GM08714 (cell line): ENCODE results near the gene GDPD3.
"Not testable (repeated sequence)": the region's sequence is repeated elsewhere in the genome, so short reads cannot be mapped to it uniquely, and the experiment has no call there.

ENCODE experiments used
- H3K4me3 ChIP-seq: fragments of 200-500 bp; sonication (Bioruptor generic); 2 replicates; pipeline ENCODE4 v1.5.1; 2014; ENCODE audit warnings: mild to moderate bottlenecking, low read length, inconsistent platforms
- ZNF274 ChIP-seq: IDR thresholded peaks from 2 replicates; pipeline ENCODE4 v1.6.1; 2012; ENCODE audit warnings: mild to moderate bottlenecking, low read depth, low read length

The GDPD3 gene

DNA sequence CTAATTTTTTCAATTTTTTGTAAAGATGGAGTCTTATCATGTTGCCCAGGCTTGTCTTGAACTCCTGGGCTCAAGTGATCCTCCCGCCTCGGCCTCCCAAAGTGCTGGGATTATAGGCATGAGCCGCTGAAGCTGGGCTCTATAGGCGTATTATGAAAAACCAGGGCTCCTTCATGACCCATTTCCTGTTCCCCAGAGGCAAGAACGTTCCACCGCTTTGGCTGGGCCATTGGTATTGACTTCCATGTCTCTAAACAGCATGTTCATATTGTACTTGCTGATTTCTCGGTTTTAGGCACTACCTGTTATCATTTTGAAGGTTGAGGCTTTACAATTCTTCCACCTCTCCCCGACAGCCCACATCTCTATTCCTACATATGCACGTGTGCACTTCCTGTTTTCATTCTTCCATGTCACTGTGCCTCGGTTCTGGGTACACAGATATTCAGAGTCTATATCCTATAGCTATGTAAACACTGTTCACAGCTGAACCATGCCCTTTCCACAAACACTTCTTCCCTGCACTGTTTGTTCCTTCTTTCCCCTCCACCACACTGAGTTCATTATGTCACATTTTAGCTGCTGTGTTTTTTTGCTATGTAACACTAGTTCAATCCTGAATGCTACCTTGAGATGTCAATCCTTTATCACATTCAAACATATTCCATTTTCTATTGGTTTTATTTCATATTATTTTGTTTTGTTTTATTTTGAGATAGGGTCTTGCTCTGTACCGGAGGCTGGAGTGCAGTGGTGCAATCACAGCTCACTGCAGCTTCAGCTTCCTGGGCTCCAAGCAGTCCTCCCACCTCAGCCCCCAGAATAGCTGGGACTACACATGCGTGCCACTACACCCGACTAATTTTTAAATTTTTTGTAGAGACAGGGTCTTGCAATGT is 26.5 kb upstream of the GDPD3 start:
- H3K4me3 ChIP-seq: no peak overlapping the region
- no peak for TF ChIP-seq ZNF274

DNA sequence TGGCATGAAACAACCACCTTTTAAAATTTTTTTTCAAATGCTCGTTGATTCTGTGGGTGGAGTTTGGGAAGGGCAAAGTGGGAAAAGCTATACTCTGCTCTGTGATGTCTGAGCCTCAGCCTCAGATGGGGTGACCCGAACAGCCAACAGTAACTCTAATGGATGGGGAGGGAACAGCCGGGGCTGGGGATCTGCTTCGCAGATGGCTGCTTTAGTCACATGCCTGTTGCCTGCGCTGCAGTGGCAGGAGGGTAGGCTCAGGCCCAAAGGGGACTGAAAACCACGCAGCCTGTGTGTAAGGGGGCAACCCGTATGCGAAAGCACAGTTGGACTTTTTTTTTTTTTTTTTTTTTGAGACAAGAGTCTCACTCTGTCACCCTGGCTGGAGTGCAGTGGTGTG is 24.6 kb upstream of the GDPD3 start:
- no peak for TF ChIP-seq ZNF274
- H3K4me3 ChIP-seq: no peak overlapping the region

DNA sequence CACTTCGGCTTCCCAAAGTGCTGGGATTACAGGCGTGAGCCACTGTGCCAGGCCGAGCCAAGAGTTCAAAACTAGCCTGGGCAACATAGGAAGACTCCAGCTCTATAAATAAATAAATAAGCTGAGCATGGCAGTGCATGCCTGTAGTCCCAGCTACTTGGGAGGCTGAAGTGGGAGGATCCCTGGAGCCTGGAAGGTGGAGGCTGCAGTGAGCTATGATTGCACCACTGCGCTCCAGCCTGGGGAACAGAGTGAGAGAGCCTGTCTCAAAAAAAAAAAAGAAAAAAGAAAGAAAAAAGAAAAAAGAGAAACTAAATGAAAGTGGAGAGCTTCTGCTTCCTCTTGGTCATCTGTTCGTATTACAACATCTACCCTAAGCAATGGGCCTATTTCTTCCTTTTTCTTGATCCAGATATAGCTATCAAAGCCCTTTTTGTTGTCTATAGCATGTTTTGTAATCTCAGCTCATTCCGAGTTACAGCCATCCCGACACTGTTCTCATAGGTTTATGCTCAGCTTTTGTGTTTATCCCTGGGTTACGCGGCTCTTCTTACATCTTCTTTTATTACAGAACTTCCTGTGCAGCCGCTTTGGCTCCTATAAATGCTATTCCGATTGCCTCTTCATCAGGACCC is 23.8 kb upstream of the GDPD3 start:
- no peak overlapping the region for H3K4me3 ChIP-seq
- TF ChIP-seq ZNF274: no peak

DNA sequence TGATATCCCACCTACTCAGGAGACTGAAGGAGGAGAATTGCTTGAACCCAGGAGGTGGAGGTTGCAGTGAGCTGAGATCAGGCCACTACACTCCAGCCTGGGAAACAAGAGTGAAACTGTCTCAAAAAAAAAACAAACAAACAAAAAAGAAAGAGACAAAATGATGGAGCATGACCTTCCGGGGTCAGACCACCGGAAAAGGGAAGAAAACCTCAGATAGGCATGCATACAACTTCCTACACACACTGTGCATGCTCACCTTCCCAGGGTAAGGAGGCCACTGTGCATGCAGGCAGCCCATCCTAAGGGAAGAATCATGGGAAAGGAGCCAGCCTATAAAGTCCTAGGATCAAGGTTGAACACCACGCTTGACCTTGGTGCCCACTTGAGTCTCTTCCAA is 19.3 kb upstream of the GDPD3 start:
- no peak for TF ChIP-seq ZNF274

DNA sequence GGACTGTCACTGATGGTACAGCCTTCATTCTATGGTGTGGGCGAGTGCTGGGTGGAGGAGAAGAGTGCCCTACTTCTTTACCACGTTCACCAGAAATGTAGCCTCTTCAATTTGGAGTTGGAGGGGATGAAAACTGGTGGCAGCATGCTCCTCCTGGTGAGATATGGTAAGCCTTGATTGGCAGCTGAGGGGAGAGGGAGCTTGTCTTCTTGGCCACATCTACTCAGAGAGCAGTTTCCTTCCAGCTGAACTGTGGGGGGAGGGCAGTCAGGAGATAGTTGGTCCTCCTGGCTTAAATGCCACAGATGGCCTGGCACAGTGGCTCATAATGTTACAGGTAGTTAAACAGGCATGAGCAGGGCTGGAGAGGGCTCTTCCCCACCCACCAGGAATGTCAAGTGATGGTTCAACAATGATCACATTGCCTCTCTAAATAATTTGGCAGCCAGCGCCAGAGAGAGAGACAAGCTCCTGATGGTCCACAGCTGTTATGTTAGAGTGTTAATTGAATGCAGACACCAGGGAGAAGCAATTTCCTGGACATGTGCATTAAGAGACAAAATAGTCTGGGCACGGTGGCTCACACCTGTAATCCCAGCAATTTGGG is 18.6 kb upstream of the GDPD3 start:
- no peak overlapping the region for H3K4me3 ChIP-seq

More for the DNA sequence above, 19.3 kb upstream of the GDPD3 start:
- no peak overlapping the region for H3K4me3 ChIP-seq

DNA sequence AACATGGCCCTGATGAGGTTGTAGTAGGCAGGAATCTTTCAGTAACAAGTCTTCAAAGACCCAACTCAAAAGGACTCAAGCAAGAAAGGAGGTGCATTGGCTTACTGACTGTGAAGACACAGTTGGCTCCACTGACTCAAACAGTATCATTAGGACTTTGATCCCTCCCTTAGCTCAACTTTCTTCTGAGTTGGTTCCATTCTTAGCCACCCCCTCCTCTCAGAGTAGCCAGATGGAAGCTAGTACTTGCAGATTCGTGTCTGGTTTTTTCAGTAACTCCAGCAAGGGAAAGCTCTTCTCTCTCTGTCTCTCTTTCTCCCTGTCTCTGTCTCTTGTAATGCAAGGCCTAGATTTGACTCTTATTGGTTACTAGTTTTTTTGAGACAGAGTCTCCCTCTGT is 14.7 kb upstream of the GDPD3 start:
- TF ChIP-seq ZNF274: no peak

More for the DNA sequence above, 18.6 kb upstream of the GDPD3 start:
- TF ChIP-seq ZNF274: no peak

DNA sequence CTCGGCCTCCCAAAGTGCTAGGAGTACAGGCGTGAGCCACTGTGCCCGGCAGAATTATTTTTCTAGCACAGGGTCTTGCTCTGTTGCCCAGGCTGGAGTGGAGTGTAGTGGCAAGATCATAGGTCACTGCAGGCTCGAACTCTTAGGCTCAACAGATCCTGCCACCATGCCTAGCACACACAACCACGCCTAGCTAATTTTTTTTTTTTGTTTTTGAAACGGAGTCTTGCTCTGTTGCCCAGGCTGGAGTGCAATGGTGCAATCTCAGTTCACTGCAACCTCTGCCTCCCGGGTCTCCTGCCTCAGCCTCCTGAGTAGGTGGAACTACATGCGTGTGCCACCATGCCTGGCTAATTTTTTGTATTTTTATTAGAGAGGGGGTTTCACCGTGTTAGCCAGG is 12.4 kb upstream of the GDPD3 start:
- H3K4me3 ChIP-seq: not testable (repeated sequence)

More for the DNA sequence above, 14.7 kb upstream of the GDPD3 start:
- H3K4me3 ChIP-seq: no peak overlapping the region

DNA sequence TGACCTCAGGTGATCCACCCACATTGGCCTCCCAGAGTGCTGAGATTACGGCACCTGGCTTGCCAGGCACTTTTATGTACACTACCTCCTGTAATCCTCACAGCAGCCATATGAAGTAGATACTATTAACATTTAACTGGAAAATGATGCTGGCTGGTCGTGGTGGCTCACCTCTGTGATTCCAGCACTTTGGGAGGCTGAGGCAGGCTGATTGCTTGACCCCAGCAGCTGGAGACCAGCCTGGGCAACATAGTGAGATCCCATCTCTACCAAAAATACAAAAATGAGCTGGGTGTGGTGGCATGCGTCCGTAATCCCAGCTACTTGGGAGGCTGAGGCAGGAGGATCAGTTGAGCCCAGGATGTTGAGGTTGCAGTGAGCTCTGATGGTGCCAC is 11.6 kb upstream of the GDPD3 start:
- no peak for TF ChIP-seq ZNF274
- H3K4me3 ChIP-seq: no peak overlapping the region

DNA sequence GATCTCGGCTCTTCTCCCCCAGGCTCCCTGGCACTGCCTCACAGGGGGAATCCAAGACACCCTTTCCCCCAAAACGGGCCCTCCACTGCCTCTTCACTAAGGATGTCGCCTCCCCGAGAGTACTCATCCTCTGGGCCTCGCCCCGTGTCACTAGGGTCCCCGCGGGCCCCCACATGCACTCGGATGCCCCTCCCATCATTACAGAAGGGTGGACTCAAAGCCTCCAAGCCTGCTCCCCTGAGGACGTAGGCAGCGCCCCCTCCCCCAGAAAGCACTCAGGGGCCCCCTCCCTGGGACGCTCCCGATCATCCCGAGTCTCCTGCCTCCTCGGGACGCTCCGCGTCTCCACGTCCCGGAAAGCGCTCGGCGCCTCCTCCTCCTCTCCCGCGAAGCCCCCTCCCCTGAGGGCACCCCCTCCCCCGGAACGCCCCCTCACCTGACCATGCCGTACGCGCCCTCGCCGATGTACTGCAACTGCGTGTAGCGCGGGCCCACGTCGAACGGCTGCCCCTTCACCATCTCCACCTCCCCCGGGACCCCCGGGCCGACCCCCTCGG is 9.3 kb upstream of the GDPD3 start:
- TF ChIP-seq ZNF274: no peak
- peak overlapping the region; percentile 80 for H3K4me3 ChIP-seq

DNA sequence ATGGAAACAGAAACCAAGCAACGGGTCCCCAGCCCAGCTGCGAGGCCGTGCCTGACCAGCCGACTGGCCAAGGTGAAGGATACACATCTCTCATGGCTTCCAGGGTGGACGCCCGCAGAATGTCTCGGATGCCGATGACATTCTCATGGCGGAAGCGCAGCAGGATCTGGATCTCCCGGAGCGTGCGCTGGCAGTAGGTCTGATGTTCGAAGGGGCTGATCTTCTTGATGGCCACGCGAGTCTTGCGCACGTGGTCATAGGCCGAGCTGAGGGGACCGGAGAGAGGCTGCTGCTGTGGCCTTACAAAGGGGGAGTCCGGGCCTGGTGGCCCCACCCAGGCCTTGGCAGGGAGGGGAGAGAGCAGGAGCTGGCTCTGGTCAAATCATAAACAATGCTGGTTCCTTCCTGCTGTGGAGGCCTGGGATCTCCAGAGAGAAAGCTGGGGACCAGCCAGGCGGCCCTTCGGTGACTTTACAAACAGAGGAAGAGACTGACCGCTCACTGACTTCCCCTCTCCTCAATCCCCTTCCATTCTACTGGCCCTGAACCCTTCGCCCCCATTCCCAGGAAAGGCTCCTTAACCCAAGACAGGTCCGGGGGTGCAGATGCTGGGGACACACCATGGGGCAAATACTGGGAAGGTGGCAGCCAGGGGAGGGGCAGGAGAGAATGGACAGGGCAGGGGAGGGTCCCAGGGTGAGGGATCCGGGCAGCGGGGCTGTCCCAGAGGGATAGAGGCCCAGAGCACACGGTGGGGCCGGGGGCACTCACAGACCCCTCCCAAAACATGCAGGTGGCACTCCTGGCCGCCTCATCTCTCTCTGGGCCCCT is 8.6 kb upstream of the GDPD3 start:
- peak overlapping the region; percentile 80; the same call in 1 of the 2 replicates for H3K4me3 ChIP-seq
- TF ChIP-seq ZNF274: no peak

DNA sequence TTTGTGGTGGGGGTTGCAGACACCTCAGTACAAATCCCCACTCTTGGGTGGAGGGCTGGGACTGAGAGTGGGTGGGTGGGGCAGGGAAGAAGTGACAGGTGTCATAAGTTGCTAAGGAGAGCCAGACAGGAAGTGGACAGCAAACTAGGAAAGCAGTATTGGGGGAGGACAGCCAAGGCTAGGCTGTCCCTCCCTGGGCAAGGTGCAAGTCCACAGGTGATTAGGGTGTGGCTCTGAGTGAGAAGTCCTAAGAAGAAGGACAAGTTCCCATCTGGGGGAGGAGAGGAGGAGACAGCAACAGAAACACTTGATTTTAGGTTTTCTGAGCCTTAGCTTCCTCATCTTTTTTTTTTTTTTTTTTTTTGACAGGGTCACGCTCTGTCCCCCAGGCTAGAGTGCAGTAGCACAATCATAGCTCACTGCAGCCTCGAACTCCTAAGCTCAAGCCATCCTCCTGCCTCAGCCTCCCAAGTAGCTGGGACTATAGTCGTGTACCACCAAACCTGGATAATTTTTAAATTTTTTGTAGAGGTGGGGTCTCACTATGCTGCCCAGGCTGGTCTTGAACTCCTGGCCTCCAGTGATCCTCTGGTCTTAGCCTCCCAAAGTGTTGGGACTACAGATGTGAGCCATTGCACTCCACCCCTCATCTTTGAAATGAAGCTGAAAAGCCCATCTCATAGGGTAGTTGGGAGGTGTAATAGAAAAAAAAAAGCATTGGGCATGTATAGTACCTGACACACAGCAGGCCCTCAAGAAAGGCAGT is 7.2 kb upstream of the GDPD3 start:
- TF ChIP-seq ZNF274: no peak
- H3K4me3 ChIP-seq: no peak overlapping the region

DNA sequence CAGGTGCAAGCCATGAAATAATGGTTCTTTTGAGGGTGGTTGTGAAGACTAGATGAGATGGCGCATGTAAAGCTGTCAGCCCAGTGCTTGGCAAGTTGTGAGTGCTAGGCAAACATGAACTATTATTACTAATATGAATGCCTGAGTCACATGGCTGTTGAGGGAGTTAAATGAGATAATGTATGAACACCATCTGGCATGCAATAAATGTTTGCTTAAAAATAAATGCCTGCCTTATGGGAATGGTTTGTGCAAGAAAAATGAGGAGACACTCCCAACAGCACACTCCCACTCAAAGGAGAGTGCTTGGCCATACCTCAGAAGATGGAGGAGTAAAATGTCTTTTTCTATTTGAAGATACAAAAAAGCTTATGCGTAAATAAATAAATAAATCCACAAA is 6.1 kb upstream of the GDPD3 start:
- no peak for TF ChIP-seq ZNF274
- no peak overlapping the region for H3K4me3 ChIP-seq

DNA sequence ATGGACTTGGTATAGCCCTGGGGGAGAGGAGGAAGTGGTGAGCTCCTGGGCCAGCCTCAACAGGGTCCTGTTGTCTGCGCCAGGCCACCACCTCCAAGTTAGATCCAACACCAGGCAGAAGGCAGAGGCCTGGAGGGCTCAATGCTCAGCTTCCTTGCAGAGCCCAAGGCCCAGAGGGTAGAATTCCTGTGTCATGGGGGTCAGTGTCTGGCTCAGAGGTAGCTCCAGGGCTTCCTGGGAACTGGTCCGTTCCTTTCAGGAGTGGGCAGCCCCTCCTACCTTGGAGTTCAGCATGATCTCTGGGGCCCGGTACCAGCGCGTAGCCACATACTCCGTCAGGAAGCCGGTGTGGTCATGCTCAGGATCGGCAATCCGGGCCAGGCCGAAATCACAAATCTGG is 4.4 kb upstream of the GDPD3 start:
- TF ChIP-seq ZNF274: no peak

More for the DNA sequence above, 4.4 kb upstream of the GDPD3 start:
- no peak overlapping the region for H3K4me3 ChIP-seq
